Endodermal cell (in vitro differentiated cells): ENCODE results near the gene HLA-DMB. TPM values are rescaled to one million over a fixed set of nuclear protein-coding genes. Genes with fewer than 3 reads are reported as not detected.

Experiments used
- DNase-seq: peaks from one replicate; pipeline ENCODE4 v3.0.0-alpha.2; 2017
- H3K27ac ChIP-seq: 2 replicates; pipeline ENCODE4 v1.5.1; 2013; ENCODE audit warnings: mild to moderate bottlenecking, low read depth, low read length, moderate library complexity
- H3K27me3 ChIP-seq: 2 replicates; pipeline ENCODE4 v1.6.1; 2013; ENCODE audit warnings: mild to moderate bottlenecking, low read length, moderate library complexity; ENCODE audit not compliant: insufficient read depth, control insufficient read depth, poor library complexity, severe bottlenecking
- H3K36me3 ChIP-seq: 2 replicates; pipeline ENCODE4 v1.7.0; 2013; ENCODE audit warnings: mild to moderate bottlenecking, low read length, moderate library complexity; ENCODE audit not compliant: control insufficient read depth, insufficient read depth
- H3K4me1 ChIP-seq: one replicate; pipeline ENCODE4 v1.7.0; 2013; ENCODE audit warnings: low read length; ENCODE audit not compliant: control insufficient read depth, insufficient read depth
- H3K4me3 ChIP-seq: 2 replicates; pipeline ENCODE4 v1.5.1; 2013; ENCODE audit warnings: mild to moderate bottlenecking, low read length, moderate library complexity
- H3K9ac ChIP-seq: 2 replicates; pipeline ENCODE4 v1.6.1; 2013; ENCODE audit warnings: mild to moderate bottlenecking, low read length, moderate library complexity; ENCODE audit not compliant: poor library complexity, severe bottlenecking; ENCODE audit errors: extremely low read depth
- H3K9me3 ChIP-seq: 2 replicates; pipeline ENCODE4 v1.6.1; 2013; ENCODE audit warnings: mild to moderate bottlenecking, low read length, moderate library complexity; ENCODE audit not compliant: control insufficient read depth
- H3K27ac Mint-ChIP-seq: 2 replicates; pipeline ENCODE4 v1.8.0; 2020; ENCODE audit warnings: mixed read lengths
- H3K27me3 Mint-ChIP-seq: 2 replicates; pipeline ENCODE4 v1.8.0; 2021; ENCODE audit warnings: mild to moderate bottlenecking, mixed read lengths; ENCODE audit not compliant: insufficient read depth
- H3K36me3 Mint-ChIP-seq: 2 replicates; pipeline ENCODE4 v1.8.0; 2020; ENCODE audit warnings: low read depth, mixed read lengths
- H3K4me1 Mint-ChIP-seq: 2 replicates; pipeline ENCODE4 v1.8.0; 2020; ENCODE audit warnings: mixed read lengths
- H3K4me3 Mint-ChIP-seq: 2 replicates; pipeline ENCODE4 v1.8.0; 2020; ENCODE audit warnings: mild to moderate bottlenecking, moderate library complexity, mixed read lengths
- H3K9me3 Mint-ChIP-seq: 2 replicates; pipeline ENCODE4 v1.8.0; 2020; ENCODE audit warnings: mild to moderate bottlenecking, mixed read lengths
- WGBS, 2 experiments: methylation state at CpG; one replicate each; pipeline versions ENCODE4 v1.1.5 to v1.1.7; 2013; ENCODE audit warnings: missing lambda C conversion rate in 2 of 2, mixed read lengths in 1 of 2; ENCODE audit not compliant: insufficient coverage in 1 of 2, insufficient read length in 1 of 2; 5-methylcytosine and 5-hydroxymethylcytosine counted together
- total RNA-seq, 2 donors: library from RNA; stranded (reverse); fragmentation: NEBNext Ultra II Directional in 1 of 2; extraction: Animal tissue kit (Norgen Biotek cat#: 25700) in 1 of 2; gene quantifications; 2 replicates in 1 of 2; 3 replicates in 1 of 2; pipeline ENCODE4 v1.2.1, GENCODE V29; 2021
- TF ChIP-seq, protein P1 (sequence below): fragments of 200-600 bp; sonication (generic); conservative IDR thresholded peaks from 2 replicates; pipeline ENCODE4 v1.5.0; 2021; ENCODE audit warnings: antibody characterized with exemption, mild to moderate bottlenecking

The HLA-DMB gene
- total RNA-seq, 2 donors from 2014 or later = 0.24 to 1.8 TPM

DNA sequence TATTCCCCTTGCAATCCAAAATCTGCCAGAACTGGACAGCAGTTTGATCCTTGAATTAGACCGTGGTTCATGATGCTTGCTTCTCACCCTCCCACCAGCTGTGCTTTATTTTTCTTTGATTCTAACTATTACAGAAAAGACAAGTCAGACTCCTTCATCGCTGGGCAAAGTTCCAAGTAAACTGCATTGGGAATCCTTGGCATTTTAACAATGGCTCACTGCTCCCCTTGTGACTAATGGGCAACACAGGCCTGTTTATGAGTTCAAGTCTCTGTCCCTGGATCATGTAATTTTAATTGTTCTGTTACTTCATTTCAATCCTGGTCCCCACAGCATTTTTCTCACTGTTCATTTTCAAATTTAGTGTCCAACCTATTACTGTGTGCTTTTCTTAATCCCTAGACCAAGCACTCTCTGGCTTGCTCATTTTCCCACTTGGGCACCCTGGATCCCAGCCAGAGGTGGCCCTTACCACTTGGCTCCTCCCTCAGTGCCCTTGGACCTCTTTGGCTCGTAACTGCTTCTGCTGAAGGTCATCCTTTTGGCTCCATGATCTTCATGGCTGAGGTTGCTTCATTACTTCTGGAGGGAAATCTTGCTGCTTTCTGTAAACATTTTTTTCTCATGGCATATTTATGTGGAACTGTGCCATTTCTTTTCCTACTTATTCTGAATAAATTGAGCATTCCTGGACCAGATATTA lies 54.0 kb downstream of the HLA-DMB start:
- 75 to 88% methylated on average over 3 of the region's 3 CpGs for WGBS, 2 experiments
- H3K36me3 Mint-ChIP-seq = no peaks in the 10 kb centered on the region
- H3K36me3 ChIP-seq = no peaks in the 10 kb centered on the region
- H3K27me3 Mint-ChIP-seq = peaks cover 19% of the 10 kb centered on the region
- H3K9me3 ChIP-seq = no peaks in the 10 kb centered on the region
- no peaks in the 10 kb centered on the region for H3K4me1 Mint-ChIP-seq
- no peak overlapping the region for H3K27ac ChIP-seq
- H3K9ac ChIP-seq = no peak overlapping the region
- H3K4me1 ChIP-seq = no peaks in the 10 kb centered on the region
- no peak for DNase-seq
- no peaks in the 10 kb centered on the region for H3K9me3 Mint-ChIP-seq
- H3K4me3 ChIP-seq = no peak overlapping the region
- no peak overlapping the region for H3K4me3 Mint-ChIP-seq
- TF ChIP-seq, protein P1, sequence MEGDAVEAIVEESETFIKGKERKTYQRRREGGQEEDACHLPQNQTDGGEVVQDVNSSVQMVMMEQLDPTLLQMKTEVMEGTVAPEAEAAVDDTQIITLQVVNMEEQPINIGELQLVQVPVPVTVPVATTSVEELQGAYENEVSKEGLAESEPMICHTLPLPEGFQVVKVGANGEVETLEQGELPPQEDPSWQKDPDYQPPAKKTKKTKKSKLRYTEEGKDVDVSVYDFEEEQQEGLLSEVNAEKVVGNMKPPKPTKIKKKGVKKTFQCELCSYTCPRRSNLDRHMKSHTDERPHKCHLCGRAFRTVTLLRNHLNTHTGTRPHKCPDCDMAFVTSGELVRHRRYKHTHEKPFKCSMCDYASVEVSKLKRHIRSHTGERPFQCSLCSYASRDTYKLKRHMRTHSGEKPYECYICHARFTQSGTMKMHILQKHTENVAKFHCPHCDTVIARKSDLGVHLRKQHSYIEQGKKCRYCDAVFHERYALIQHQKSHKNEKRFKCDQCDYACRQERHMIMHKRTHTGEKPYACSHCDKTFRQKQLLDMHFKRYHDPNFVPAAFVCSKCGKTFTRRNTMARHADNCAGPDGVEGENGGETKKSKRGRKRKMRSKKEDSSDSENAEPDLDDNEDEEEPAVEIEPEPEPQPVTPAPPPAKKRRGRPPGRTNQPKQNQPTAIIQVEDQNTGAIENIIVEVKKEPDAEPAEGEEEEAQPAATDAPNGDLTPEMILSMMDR = no peak
- H3K27me3 ChIP-seq = no peaks in the 10 kb centered on the region
- H3K27ac Mint-ChIP-seq = no peak overlapping the region

GRCh38 chr6:32885698-32886286 lies 55.0 kb downstream of the HLA-DMB start:
- TF ChIP-seq, protein P1 = peak; percentile 73
- Mint-ChIP-seq H3K4me3 (no peak overlapping the region), H3K36me3 (no peaks in the 10 kb centered on the region), H3K4me1 (no peaks in the 10 kb centered on the region), H3K27me3 (peaks cover 19% of the 10 kb centered on the region), H3K9me3 (no peaks in the 10 kb centered on the region), H3K27ac (no peak overlapping the region)
- Histone ChIP-seq H3K9ac (no peak overlapping the region), H3K4me3 (no peak overlapping the region), H3K9me3 (no peaks in the 10 kb centered on the region), H3K36me3 (no peaks in the 10 kb centered on the region), H3K27ac (no peak overlapping the region), H3K4me1 (no peaks in the 10 kb centered on the region), H3K27me3 (no peaks in the 10 kb centered on the region)
- WGBS, 2 experiments = 67% methylated on average over 2 of the region's 4 CpGs; no CpG with 5 or more reads in 1 of the 2 experiments
- no peak for DNase-seq

Other genes with a start within 250 kb of the HLA-DMB start
- not detected for gene HLA-DQA2, start 199.6 kb downstream of the HLA-DMB start, total RNA-seq
- gene HLA-DQB2, start 177.5 kb downstream of the HLA-DMB start, total RNA-seq = not detected
- gene HLA-DOB, start 124.0 kb downstream of the HLA-DMB start, total RNA-seq = not detected
- gene TAP2, start 102.3 kb downstream of the HLA-DMB start, total RNA-seq = 1 to 10 TPM; 3.4 to 6.6 TPM
- 1 to 10 TPM in 1 of 2 donors, under 1 TPM in 1; 0.93 to 3.1 TPM for gene PSMB8, start 97.0 kb downstream of the HLA-DMB start, total RNA-seq
- 1 to 10 TPM; 2.0 to 2.6 TPM for gene TAP1, start 87.3 kb downstream of the HLA-DMB start, total RNA-seq
- gene PSMB9, start 86.8 kb downstream of the HLA-DMB start, total RNA-seq = not detected
- gene HLA-DMA, start 12.1 kb upstream of the HLA-DMB start, total RNA-seq = 10 to 100 TPM in 1 of 2 donors, 1 to 10 TPM in 1; 4.9 to 19.0 TPM
- 100 to 1,000 TPM; 209 to 233 TPM for gene BRD2, start 27.6 kb upstream of the HLA-DMB start, total RNA-seq
- gene HLA-DOA, start 68.6 kb upstream of the HLA-DMB start, total RNA-seq = 10 to 100 TPM; 10.6 to 11.1 TPM
- 1 to 10 TPM; 1.7 to 1.9 TPM for gene HLA-DPA1, start 132.6 kb upstream of the HLA-DMB start, total RNA-seq
- gene HLA-DPB1, start 135.0 kb upstream of the HLA-DMB start, total RNA-seq = 10 to 100 TPM; 13.5 to 20.6 TPM